Activated gamma-delta T cell (primary cell): ENCODE results near the gene KCND3.

Source experiments
- DNase-seq: peaks from one replicate; lab custom pipeline; 2025; lab: John Stamatoyannopoulos, UW

The KCND3 gene

GRCh38 chr1:111882986-111883560 lies 106.4 kb downstream of the KCND3 start:
- no peak for DNase-seq

- no peak for DNase-seq
Observed at GRCh38 chr1:111882559-111882958, 106.9 kb downstream of the KCND3 start.

GRCh38 chr1:111880881-111881837 lies 108.3 kb downstream of the KCND3 start:
- no peak for DNase-seq

GRCh38 chr1:111879081-111879480 lies 110.4 kb downstream of the KCND3 start:
- no peak for DNase-seq

GRCh38 chr1:111878649-111879048 lies 110.8 kb downstream of the KCND3 start:
- DNase-seq = no peak

GRCh38 chr1:111878091-111878490 lies 111.4 kb downstream of the KCND3 start:
- DNase-seq = no peak

GRCh38 chr1:111876631-111877030 lies 112.8 kb downstream of the KCND3 start:
- DNase-seq = no peak

GRCh38 chr1:111875640-111876039 lies 113.8 kb downstream of the KCND3 start:
- no peak for DNase-seq

GRCh38 chr1:111873460-111874030 lies 115.9 kb downstream of the KCND3 start:
- no peak for DNase-seq

GRCh38 chr1:111870181-111870580 lies 119.3 kb downstream of the KCND3 start:
- DNase-seq = no peak

GRCh38 chr1:111867868-111868440 lies 121.5 kb downstream of the KCND3 start:
- no peak for DNase-seq

GRCh38 chr1:111864862-111865261 lies 124.6 kb downstream of the KCND3 start:
- no peak for DNase-seq

GRCh38 chr1:111863401-111863800 lies 126.1 kb downstream of the KCND3 start:
- no peak for DNase-seq

GRCh38 chr1:111862599-111862998 lies 126.9 kb downstream of the KCND3 start:
- DNase-seq = no peak

GRCh38 chr1:111861523-111861922 lies 127.9 kb downstream of the KCND3 start:
- no peak for DNase-seq

GRCh38 chr1:111857194-111857651 lies 132.2 kb downstream of the KCND3 start:
- DNase-seq = no peak

GRCh38 chr1:111856411-111857185 lies 132.9 kb downstream of the KCND3 start:
- DNase-seq = no peak

- DNase-seq = no peak
Observed at GRCh38 chr1:111855260-111855659, 134.2 kb downstream of the KCND3 start.

- DNase-seq = no peak
Observed at GRCh38 chr1:111852261-111852721, 137.2 kb downstream of the KCND3 start.

GRCh38 chr1:111851552-111851951 lies 137.9 kb downstream of the KCND3 start:
- DNase-seq = no peak

GRCh38 chr1:111850109-111850508 lies 139.4 kb downstream of the KCND3 start:
- DNase-seq = no peak
